ENCODE results near the gene DYNLT4.
A peak's percentile ranks its signal among the peaks of the same experiment; 100 is the strongest.
"Not testable (repeated sequence)": the region's sequence is repeated elsewhere in the genome, so short reads cannot be mapped to it uniquely, and the experiment has no call there.

The DYNLT4 gene

DNA sequence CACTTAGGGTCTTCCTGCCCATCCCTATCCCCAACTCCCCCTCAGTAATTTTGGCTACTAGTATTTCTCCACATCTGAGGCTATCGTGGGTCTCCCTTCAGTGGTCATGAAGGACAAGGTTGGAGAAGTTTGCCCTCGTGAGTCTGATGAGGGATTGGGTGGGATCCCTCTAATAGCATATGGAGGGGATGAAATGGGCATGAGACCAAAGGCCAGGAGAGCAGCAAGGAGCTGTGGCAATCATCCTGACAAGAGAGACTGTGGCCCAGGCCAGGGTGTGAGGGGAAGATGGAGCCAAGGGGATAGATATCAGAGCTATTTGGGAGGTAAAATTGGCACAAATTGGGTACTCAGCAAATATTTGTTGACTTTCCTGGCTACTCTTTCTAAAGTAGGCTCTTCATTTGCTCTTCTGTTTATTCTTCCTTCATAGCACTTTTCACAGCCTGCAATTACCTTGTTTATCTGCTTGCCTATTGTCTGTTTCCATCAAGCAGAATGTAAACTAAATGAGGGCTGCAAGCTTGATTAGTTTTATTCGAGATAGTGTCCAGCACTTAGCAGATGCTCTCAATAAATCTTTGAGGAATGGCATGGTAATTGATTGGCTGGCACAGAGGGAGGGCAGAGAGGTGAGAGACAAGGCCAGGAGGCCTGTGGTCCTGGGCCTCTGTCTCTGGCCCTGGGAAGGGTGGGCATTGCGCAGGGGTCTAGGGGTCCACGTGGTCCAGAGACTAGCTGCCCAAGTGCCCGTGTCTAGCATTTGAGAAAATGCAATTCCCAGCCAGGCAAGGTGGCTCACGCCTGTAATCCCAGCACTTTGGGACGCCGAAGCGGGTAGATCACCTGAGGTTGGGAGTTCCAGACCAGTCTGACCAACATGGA, 8.4 kb downstream of the DYNLT4 start:
- H3K4me1 ChIP-seq (ENCODE audit: control insufficient read depth, insufficient read depth, low read length): peaks cover 21% of the 10 kb centered on the region; the same call in 1 of the 2 replicates
- no peak overlapping the region for H3K27ac ChIP-seq (ENCODE audit: low read depth, low read length)
- no peaks in the 10 kb centered on the region for H3K9me3 ChIP-seq (ENCODE audit: control insufficient read depth, insufficient read depth, low read depth, low read length)
- no peak overlapping the region for H3K9ac ChIP-seq (ENCODE audit: low read length)
- H3K4me3 ChIP-seq (ENCODE audit: low read depth, low read length): no peak overlapping the region
- peaks cover 20% of the 10 kb centered on the region for H3K36me3 ChIP-seq (ENCODE audit: control insufficient read depth, insufficient read depth, low read length)
- 0 out of 2 replicates have a peak, but pooled peaks cover 2% of the 10 kb centered on the region for H3K27me3 ChIP-seq (ENCODE audit: control insufficient read depth, insufficient read depth, low read length)

DNA sequence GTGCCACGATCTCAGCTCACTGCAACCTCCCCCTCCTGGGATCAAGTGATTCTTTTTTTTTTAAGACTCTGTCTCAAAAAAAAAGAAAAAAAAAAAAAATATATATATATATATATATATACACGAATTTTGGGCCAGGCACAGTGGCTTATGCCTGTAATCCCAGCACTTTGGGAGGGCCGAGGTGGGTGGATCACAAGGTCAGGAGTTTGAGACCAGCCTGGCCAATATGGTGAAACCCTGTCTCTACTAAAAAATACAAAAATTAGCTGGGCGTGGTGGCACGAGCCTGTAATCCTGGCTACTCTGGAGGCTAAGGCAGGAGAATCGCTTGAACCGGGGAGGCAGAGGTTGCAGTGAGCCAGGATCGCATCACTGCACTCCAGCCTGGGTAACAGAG, 9.3 kb downstream of the DYNLT4 start:
- Histone ChIP-seq H3K4me1 (ENCODE audit: control insufficient read depth, insufficient read depth, low read length) (peaks cover 28% of the 10 kb centered on the region), H3K36me3 (ENCODE audit: control insufficient read depth, insufficient read depth, low read length) (peaks cover 12% of the 10 kb centered on the region)
- not testable (repeated sequence) for H3K27me3 ChIP-seq (ENCODE audit: control insufficient read depth, insufficient read depth, low read length); H3K4me3 ChIP-seq (ENCODE audit: low read depth, low read length); H3K9ac ChIP-seq (ENCODE audit: low read length); H3K9me3 ChIP-seq (ENCODE audit: control insufficient read depth, insufficient read depth, low read depth, low read length); H3K27ac ChIP-seq (ENCODE audit: low read depth, low read length)

DNA sequence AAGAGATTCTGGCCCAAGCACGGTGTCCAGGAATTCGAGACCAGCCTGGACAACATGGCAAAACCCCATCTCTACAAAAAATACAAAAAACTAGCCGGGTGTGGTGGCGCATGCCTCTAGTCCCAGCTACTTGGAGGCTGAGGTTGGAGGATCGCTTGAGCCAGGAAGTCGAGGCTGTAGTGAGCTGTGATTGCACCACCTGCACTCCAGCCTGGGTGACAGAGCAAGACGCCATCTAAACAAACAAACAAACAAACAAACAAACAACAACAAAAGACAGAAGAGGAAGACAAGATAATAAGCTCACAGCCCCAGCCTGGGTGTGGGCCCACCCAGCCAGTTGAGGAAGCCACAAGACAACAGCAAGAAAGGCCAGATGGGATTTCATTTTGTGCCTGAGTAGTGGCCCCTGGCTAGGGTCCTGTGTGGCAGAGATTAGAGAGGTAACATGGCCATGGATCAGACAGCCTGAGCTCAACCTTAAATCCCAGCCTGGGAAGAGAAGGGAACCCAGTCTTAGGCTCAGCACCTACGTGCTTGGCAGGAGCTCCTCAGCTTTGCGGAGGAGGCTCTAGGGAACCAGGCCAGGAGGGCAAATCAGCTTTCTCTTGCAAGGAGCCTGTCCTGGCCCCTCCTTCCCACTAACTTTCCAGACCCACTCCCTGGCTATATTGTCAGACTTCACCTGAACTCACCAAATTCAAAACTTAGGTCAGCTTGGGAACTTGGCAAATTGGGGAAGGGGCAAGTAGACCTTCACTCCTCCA, 14.2 kb downstream of the DYNLT4 start:
- Histone ChIP-seq H3K27me3 (ENCODE audit: control insufficient read depth, insufficient read depth, low read length) (no peaks in the 10 kb centered on the region), H3K4me1 (ENCODE audit: control insufficient read depth, insufficient read depth, low read length) (peaks cover 19% of the 10 kb centered on the region), H3K4me3 (ENCODE audit: low read depth, low read length) (no peak overlapping the region), H3K36me3 (ENCODE audit: control insufficient read depth, insufficient read depth, low read length) (no peaks in the 10 kb centered on the region), H3K27ac (ENCODE audit: low read depth, low read length) (no peak overlapping the region), H3K9me3 (ENCODE audit: control insufficient read depth, insufficient read depth, low read depth, low read length) (no peaks in the 10 kb centered on the region), H3K9ac (ENCODE audit: low read length) (no peak overlapping the region)

DNA sequence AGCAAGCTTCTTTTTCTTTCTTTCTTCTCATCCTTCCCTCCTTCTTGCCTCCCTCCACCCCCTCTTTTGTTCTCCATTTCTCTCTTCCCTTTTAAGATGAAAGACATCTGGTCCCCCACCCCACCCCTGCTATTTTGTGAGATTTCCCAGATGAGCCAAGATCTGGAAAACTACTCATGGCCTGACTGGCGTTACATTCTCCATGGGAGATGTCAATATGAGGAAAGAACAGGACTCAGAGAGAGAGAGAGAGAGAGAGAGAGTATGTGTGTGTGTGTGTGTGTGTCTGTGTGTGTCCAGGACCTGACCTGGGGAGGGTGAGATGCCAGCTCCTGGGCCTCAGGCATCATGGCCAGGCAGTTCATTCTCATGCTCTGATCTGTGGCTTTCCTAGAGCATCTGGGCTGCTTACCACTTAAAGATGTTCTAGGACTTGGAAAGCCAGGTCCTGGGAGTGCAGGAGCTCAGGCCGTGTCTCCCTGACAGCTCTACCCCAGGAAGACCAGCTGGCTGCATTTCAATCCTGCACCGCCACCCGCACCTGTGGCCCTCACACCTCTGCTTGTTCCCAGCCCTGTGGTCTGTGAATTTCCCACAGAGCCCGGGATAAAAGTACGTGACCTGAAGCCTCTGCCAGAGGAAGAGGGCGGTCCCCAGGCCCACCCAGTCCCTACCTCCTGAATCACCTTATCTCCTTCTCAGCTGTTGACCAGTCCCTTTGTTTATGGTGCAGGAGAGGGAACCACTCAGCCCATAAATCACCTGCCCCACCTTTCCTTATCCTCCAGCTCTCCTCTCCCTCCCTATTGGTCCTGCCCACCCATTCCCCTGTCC, 16.0 kb downstream of the DYNLT4 start:
- H3K9ac ChIP-seq (ENCODE audit: low read length): no peak overlapping the region
- no peak overlapping the region for H3K27ac ChIP-seq (ENCODE audit: low read depth, low read length)
- H3K4me1 ChIP-seq (ENCODE audit: control insufficient read depth, insufficient read depth, low read length): peaks cover 26% of the 10 kb centered on the region

DNA sequence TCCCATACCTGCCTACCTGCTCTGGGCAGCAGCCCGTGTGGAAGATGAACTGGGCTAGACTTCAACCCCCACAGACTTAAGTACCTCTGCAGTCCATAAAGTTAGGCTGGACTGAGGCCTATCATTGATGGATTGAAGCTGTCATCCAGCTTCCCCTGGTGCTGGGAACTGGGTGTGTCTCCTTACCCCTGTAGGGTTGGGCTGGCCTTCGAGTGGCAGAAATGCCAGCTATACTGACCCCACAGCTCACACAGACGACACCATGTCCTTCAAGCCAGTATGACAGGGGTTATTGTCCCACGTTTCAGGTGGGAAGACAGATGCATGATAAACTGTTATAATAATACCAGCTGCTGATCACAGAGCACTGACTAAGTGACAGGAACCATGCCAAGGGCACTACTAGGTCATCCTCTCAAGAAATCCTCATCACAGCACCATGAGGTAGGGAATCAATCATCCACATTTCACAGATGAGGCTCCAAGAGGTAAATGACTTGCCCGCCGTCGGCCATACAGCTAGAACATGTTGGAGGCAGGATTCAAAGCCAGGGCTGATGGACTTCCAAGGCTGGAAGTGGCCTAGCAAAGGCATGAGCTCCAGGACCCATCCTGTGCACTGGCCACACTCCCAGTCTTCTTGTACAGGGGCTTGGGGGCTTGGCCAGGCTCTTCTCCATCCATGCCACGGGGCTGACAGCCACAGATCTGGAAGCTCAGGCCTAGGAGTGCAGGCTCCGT, 18.9 kb downstream of the DYNLT4 start, which contains the start of gene BEST4:
Gene BEST4 (minus strand): TSS at position 51 of the 741 bp plus-strand sequence. CDS start 465 bp downstream, outside the sequence.
- Histone ChIP-seq H3K9me3 (ENCODE audit: control insufficient read depth, insufficient read depth, low read depth, low read length) (no peaks in the 10 kb centered on the region), H3K36me3 (ENCODE audit: control insufficient read depth, insufficient read depth, low read length) (no peaks in the 10 kb centered on the region), H3K27me3 (ENCODE audit: control insufficient read depth, insufficient read depth, low read length) (peaks cover 24% of the 10 kb centered on the region), H3K9ac (ENCODE audit: low read length) (no peak within 1 kb of the TSS), H3K4me3 (ENCODE audit: low read depth, low read length) (no peak within 1 kb of the TSS), H3K4me1 (ENCODE audit: control insufficient read depth, insufficient read depth, low read length) (peaks cover 41% of the 10 kb centered on the region), H3K27ac (ENCODE audit: low read depth, low read length) (no peak within 1 kb of the TSS)

More for the DNA sequence above, 16.0 kb downstream of the DYNLT4 start:
- H3K9me3 ChIP-seq (ENCODE audit: control insufficient read depth, insufficient read depth, low read depth, low read length): no peaks in the 10 kb centered on the region
- H3K4me3 ChIP-seq (ENCODE audit: low read depth, low read length): no peak overlapping the region
- peaks cover 5% of the 10 kb centered on the region; the same call in 1 of the 2 replicates for H3K27me3 ChIP-seq (ENCODE audit: control insufficient read depth, insufficient read depth, low read length)
- no peaks in the 10 kb centered on the region for H3K36me3 ChIP-seq (ENCODE audit: control insufficient read depth, insufficient read depth, low read length)

DNA sequence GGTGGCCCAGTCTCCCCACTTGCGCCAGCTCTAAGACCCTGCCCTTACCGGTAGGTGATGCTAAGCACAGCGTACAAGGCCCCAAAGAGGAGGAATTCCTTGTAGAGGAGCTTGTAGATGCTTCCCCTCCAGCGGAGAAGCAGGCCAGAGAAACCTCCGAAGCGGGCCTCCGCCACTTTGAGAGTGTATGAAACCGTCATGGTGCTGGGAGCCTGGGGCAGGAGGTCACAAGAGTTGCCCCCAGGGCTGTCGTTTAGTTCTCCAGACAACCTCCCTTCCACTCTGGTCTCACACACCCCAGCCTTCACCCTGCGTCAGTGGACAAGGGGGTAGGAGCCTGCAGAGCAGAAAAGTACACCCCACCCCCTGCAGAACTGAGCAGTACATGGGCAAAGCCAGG, 19.6 kb downstream of the DYNLT4 start:
- peaks cover 35% of the 10 kb centered on the region for H3K4me1 ChIP-seq (ENCODE audit: control insufficient read depth, insufficient read depth, low read length)
- no peak overlapping the region for H3K27ac ChIP-seq (ENCODE audit: low read depth, low read length)
- H3K9me3 ChIP-seq (ENCODE audit: control insufficient read depth, insufficient read depth, low read depth, low read length): no peaks in the 10 kb centered on the region
- H3K27me3 ChIP-seq (ENCODE audit: control insufficient read depth, insufficient read depth, low read length): peaks cover 24% of the 10 kb centered on the region
- no peak overlapping the region for H3K9ac ChIP-seq (ENCODE audit: low read length)
- no peaks in the 10 kb centered on the region for H3K36me3 ChIP-seq (ENCODE audit: control insufficient read depth, insufficient read depth, low read length)
- H3K4me3 ChIP-seq (ENCODE audit: low read depth, low read length): no peak overlapping the region

DNA sequence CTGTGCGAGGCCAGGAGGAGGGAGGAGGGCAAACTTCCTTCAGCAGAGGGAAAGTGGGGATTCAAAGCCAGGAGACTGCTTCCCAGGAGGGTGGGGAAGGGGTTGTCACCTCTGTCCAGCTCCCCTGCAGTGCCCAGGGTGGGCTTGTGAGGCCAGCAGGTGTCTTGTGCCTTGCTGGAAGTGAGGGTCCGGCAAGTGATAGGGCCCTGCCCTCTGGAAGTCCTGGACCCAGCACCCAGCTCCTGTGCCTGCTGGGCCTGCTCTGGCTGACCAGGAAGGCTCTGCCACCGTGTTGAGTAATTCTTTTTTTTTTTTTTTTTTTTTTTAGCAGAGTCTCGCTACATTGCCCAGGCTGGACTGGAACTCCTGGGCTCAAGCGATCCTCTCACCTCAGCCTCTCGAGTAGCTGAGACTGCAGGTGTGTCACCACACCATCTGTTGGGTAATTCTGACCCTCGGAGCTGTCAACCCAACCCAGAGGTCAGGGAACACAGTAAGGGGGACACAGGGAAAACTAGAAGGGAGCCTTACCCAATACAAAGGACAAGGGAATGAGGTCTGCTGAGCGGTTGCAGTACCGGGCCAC, 20.2 kb downstream of the DYNLT4 start:
- Histone ChIP-seq H3K36me3 (ENCODE audit: control insufficient read depth, insufficient read depth, low read length) (no peaks in the 10 kb centered on the region), H3K9me3 (ENCODE audit: control insufficient read depth, insufficient read depth, low read depth, low read length) (no peaks in the 10 kb centered on the region), H3K9ac (ENCODE audit: low read length) (peak overlapping the region; percentile 24), H3K27me3 (ENCODE audit: control insufficient read depth, insufficient read depth, low read length) (peaks cover 24% of the 10 kb centered on the region), H3K4me1 (ENCODE audit: control insufficient read depth, insufficient read depth, low read length) (peaks cover 35% of the 10 kb centered on the region), H3K4me3 (ENCODE audit: low read depth, low read length) (peak overlapping the region; percentile 58), H3K27ac (ENCODE audit: low read depth, low read length) (no peak overlapping the region)

DNA sequence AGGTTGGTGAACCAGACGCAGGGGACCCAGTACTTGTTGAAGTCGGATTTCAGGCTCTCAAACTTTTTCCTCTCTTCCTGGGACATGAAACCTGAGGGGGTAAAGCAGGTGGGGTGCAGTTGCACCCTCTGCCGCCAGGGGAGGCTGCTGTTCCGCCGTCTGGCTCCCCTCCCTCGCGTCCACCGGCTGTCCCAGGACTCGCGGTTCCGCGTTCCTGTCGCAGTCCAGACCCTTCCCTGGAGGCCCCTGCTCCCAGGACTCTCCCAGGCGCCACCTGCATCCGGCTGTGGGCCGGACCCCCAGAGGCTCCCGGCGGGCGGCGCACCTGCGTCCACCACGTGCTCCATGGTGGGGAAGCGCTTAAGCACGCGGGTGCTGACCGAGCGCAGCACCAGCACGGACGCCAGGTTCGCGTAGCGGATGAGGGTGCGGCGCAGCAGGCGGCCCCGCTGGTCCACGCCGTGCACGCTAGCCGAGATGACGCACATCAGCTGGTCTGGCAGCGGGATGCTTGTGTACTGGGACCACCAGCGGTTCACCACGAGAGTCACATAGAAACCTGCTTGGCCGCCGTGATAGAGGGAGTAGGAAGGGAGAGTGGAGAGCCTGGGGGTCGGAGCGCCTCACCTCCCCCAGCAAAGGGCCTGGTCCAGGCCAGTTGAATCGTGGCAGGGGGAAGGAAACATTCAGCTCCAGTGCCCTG, 20.9 kb downstream of the DYNLT4 start:
- Histone ChIP-seq H3K27me3 (ENCODE audit: control insufficient read depth, insufficient read depth, low read length) (peaks cover 24% of the 10 kb centered on the region), H3K36me3 (ENCODE audit: control insufficient read depth, insufficient read depth, low read length) (peaks cover under 1% of the 10 kb centered on the region; the same call in 1 of the 2 replicates), H3K4me3 (ENCODE audit: low read depth, low read length) (peak overlapping the region; percentile 58), H3K9ac (ENCODE audit: low read length) (peak overlapping the region; percentile 24), H3K9me3 (ENCODE audit: control insufficient read depth, insufficient read depth, low read depth, low read length) (no peaks in the 10 kb centered on the region), H3K4me1 (ENCODE audit: control insufficient read depth, insufficient read depth, low read length) (peaks cover 33% of the 10 kb centered on the region), H3K27ac (ENCODE audit: low read depth, low read length) (no peak overlapping the region)

DNA sequence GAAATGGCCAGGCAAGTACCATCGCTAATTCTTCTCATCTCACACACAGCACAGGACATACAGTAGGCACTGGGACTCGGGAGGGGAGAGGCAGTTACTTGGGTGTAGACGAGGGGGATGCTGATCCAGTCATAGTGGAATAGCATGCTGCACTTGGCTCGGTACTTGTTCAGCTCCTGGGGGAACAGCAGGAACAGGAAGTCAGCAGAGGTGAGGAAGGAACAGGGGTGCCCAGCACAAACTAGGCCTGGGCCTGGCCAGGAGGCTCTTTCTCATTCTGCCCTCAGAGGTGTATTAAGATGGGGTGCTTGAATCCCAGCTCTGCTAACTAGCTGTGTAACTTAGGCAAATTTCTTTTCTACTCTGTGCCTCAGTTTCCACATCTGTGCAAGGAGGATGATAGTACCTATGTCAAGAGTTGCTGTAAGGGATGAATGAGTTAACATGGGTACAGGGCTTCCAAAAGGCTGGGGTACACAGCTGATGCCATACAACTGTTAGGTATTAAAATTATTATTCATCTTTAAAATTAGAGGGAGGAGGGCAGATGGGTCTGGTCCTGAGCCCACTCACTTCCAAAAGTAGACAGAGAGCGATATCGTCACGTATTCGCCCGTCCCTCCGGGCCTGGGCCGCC, 21.5 kb downstream of the DYNLT4 start:
- Histone ChIP-seq H3K4me3 (ENCODE audit: low read depth, low read length) (peak overlapping the region; percentile 58), H3K27ac (ENCODE audit: low read depth, low read length) (no peak overlapping the region), H3K36me3 (ENCODE audit: control insufficient read depth, insufficient read depth, low read length) (peaks cover 6% of the 10 kb centered on the region; the same call in 1 of the 2 replicates), H3K9me3 (ENCODE audit: control insufficient read depth, insufficient read depth, low read depth, low read length) (no peaks in the 10 kb centered on the region), H3K27me3 (ENCODE audit: control insufficient read depth, insufficient read depth, low read length) (peaks cover 24% of the 10 kb centered on the region), H3K4me1 (ENCODE audit: control insufficient read depth, insufficient read depth, low read length) (peaks cover 30% of the 10 kb centered on the region), H3K9ac (ENCODE audit: low read length) (no peak overlapping the region)
